Amniotic epithelial cell (primary cell): Measurements from ENCODE around the gene ZNF385C.
"Not testable (repeated sequence)": the region's sequence is repeated elsewhere in the genome, so short reads cannot be mapped to it uniquely, and the experiment has no call there.

Experiments used
- DNase-seq: peaks from one replicate; pipeline ENCODE4 v3.0.0-alpha.2; 2010; ENCODE audit warnings: low read depth

The ZNF385C gene

GRCh38 chr17:42019509-42020404, 78.5 kb downstream of the ZNF385C start, which contains the start of gene NKIRAS2:
NKIRAS2 (plus strand) TSS chr17:42020090; CDS start chr17:42021578, 1,488 bp downstream.
- DNase-seq, result peak; percentile 83

- no peak for DNase-seq
These were observed 79.3 kb downstream of the ZNF385C start for GRCh38 chr17:42018988-42019387.

- no peak for DNase-seq
These were observed 79.9 kb downstream of the ZNF385C start for GRCh38 chr17:42018339-42018738.

- DNase-seq, result no peak
These were observed 80.4 kb downstream of the ZNF385C start for GRCh38 chr17:42017866-42018200.

DNA sequence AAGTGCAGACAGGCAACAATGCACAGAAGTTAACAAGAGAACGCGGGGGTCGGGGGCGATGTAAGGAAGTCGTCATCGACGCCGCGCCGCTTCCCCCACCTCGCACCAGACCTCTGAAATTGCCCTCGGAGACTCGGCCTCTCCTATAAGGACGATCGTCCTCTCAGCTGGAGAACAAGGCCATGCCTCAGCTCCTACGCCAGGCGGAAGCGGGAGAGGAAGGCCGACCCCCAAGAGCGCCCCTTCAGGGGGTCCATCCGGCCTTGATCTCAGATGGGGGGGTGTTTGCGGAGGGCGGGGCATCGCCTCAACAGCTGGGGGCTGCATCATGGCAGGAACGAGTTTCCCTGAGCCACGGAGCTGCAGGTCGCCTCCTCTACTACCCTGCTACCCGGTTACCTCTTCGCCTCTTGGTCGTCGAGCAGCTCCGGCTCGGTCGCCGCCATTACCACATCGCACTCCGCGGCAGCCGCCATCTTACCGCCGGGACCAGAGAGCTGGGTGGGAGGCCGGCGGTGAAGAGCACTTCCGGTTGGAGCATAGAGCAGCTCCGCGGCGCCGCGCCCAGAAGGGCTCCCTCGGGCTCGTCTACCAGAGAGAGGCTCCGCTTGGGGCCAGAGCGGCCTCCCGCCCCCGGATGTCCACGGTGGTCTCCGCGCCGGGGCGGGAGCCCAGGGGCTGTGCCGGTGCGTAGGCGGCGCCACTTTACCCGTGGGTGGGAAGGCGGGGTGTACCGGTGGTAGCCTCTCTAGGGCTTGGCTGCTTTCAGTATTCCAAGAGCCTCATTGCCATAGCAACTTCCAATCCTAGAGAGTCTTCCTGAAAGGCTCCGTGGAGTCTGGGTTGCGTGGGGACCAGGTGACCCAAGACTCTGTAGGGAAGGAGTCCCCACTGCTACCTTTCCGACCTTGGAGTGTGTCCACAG, 81.1 kb downstream of the ZNF385C start, which contains the start of gene DNAJC7:
TSS of gene DNAJC7 (minus strand) at position 499 of the 925 bp plus-strand sequence. CDS start at position 476, 23 bp downstream.
- DNase-seq, result peak; percentile 89

DNA sequence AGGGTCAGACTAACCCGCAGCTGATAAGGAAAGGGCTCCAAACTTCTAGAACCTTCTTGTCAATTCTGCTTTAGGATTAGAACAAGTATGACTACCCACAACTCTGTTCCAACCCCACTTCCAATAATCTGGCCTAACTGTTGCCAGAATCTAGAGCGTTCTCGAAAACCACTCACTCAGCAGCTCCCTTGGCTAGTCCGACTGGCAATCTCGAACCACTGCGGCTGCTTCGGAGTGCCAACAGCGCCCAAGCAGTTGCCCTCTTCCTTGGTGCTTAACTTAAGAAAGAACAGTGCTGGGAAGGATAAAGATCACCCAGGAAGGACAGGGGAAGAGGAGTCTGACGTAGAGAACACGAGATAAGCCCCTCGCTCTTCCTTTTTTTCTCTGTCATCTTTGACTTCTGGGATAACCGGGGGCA, 81.9 kb downstream of the ZNF385C start:
- peak; percentile 37 for DNase-seq

DNA sequence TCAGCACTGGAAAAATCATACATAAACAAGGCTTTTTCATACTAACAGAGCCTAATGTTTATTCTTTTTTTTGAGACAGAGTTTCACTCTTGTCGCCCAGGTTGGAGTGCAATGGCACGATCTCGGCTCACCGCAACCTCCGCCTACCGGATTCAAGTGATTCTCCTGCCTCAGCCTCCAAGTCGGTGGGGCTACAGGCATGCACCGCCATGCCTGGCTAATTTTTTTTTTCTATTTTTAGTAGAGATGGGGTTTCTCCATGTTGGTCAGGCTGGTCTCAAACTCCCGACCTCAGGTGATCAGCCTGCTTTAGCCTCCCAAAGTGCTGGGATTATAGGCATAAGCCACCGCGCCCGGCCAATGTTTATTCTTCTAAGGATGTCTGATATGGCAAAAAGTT, 84.5 kb downstream of the ZNF385C start:
- not testable (repeated sequence) for DNase-seq

DNA sequence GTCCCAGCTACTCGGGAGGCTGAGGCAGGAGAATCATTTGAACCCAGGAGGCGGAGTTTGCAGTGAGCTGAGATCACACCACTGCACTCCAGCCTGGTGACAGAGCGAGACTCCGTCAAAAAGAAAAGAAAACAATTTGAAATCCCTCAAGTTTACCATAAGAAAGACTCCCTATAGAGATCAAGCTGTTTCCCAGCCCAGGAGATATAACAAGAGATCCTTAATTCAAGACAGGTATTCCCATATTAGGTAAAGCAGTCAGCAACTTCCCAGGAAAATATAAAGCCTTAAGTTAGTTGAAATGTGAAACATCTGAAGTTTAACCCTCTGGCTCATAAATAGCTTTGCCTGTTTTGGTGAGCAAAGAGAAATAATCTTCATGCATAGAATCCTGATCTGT, 85.9 kb downstream of the ZNF385C start:
- DNase-seq, result not testable (repeated sequence)

GRCh38 chr17:42010898-42011516, 87.3 kb downstream of the ZNF385C start:
- peak; percentile 46 for DNase-seq

- peak; percentile 52 for DNase-seq
These were observed 88.0 kb downstream of the ZNF385C start for GRCh38 chr17:42010266-42010680.

DNA sequence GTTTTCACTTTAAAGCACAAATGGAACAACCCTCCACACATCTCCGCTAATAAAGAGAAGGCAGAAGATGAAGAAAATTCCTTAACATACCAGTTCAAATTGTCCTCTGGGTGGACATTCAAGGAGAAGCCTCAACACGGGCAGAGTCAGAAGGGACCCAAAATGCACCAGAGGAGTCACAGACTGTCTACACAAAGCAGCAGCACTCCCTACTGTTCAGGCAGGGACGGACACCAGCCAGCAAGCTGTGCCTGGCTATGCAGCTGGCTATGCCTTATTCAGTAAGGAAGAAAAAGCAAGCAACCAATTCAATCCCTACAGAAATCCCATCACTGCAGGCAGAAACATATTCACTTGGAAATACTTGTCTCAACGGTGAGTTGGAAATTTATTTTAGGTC, 89.1 kb downstream of the ZNF385C start:
- no peak for DNase-seq

GRCh38 chr17:42005166-42005565, 93.1 kb downstream of the ZNF385C start:
- no peak for DNase-seq

- DNase-seq, result no peak
These were observed 95.4 kb downstream of the ZNF385C start for GRCh38 chr17:42002792-42003301.

DNA sequence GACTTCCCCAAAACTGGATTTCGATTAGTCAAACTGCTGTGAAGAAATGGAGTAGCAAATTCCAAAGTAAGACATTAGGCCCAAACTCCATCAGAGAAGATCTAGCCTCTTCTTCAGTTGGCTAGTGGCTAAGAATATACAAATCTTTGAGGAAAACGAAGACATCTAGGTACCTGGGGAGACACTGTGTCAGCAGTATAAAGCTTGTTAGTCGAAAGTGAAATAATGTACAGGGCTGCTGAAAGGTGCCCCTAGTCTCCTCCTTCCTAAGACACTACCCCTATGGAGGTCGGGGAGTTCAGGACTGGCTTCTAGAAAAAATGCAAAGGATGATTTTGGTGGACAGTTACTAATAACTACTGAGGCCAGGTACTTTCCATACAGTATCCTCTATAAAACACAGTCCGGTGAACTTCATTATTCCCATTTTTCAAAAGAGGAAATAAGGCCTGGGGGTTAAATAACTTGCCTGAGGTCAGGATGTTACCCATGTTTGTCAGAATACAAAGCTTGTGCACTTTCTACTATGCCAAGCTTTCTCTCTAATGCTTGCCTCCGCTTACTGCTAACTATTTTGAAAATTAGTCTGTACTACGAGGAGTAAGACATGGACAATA, 96.0 kb downstream of the ZNF385C start:
- DNase-seq, result no peak

DNA sequence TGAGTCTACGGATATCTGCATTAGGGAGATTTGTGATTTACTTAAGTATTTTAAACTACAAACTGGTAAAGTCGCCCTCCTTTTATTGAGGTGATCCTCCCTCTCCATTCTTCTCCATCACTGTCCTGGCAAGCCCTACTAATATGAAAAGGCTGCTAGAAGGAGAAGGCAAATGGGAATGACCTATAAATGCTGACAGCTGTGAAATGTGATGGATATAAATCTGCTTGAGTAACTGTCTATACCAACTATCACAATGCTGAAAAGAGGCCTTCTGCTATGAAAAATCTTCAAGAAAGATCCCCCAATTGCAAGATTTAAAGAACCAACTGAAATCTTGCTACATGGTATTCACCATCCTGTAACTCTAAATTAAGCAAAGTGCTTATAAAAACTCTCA, 96.5 kb downstream of the ZNF385C start:
- DNase-seq, result no peak

DNA sequence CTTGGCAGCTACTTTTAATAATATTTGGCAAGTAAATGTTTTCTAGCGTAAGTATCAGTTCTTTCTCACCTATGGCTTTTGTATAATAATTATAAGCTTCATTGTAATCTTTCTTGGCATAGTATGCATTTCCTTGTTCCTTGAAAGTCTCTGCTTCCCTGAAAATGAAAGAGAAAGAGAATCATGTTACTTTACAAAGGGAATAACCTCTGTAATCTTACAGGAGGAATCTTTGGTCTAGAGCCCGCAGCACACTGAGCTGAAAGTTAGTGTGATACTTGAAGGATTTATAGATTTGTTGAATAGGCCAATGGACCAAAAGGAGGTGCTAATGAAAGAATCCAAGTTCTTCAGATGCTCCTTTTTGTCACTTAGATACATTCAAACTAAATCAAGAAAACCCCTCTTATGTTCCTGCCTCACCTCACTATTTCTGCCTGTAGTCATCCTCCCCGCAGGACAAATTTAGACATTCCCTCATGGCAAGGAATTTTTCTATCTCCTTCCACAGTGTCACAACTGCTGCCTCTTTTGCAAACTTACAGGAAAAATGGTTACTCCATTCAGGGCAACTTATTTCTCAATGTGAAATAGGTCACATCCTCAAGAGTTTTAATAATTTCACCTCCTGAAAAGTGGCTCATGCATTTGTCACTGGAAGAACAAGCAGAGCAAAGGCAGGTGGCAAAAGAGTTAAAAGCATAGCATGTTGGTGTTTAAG, 97.7 kb downstream of the ZNF385C start:
- peak; percentile 37 for DNase-seq

GRCh38 chr17:41998497-41998896, 99.8 kb downstream of the ZNF385C start:
- DNase-seq, result no peak

DNA sequence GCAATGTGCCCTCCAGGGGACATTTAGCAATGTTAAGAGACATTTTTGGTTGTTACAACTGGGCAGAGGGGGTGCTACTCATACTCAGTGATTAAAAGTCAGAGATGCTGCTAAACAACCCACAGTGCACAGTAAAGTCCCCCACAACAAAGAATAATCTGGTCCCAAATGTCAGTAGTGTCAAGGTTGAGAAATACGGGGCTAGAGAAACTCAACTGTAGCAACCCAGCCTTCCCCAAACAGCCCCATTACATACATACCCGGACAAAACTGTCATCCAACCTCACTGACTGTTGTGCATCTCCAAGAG, 101.5 kb downstream of the ZNF385C start:
- no peak for DNase-seq

- no peak for DNase-seq
These were observed 105.7 kb downstream of the ZNF385C start for GRCh38 chr17:41992576-41992975.

GRCh38 chr17:41989702-41990419, 108.4 kb downstream of the ZNF385C start:
- no peak for DNase-seq
